RWPE2 (cell line): Measurements from ENCODE around the gene MOCS1.

Source experiments
- ATAC-seq: fragments of 200-7000 bp; cut with Tn5 transposase; 3 replicates; pipeline ENCODE4 v1.9.1; 2021; ENCODE audit warnings: low read depth
- DNase-seq: peaks from one replicate; pipeline ENCODE4 v3.0.0-alpha.2; 2020; ENCODE audit warnings: low spot score
- H3K27ac ChIP-seq: fragments of 450-650 bp; 2 replicates; pipeline ENCODE4 v1.5.1; 2017; ENCODE audit warnings: mild to moderate bottlenecking; ENCODE audit not compliant: poor library complexity, severe bottlenecking
- H3K27me3 ChIP-seq: fragments of 250-450 bp; sonication (Bioruptor Pico); 2 replicates; pipeline ENCODE4 v1.5.1; 2021; ENCODE audit warnings: mild to moderate bottlenecking, moderate library complexity; ENCODE audit not compliant: insufficient read depth, poor library complexity, severe bottlenecking
- H3K36me3 ChIP-seq: fragments of 250-450 bp; sonication (Bioruptor Pico); 2 replicates; pipeline ENCODE4 v1.5.1; 2020; ENCODE audit warnings: low read depth, mild to moderate bottlenecking, moderate library complexity
- H3K4me1 ChIP-seq: fragments of 250-450 bp; sonication (Bioruptor Pico); 2 replicates; pipeline ENCODE4 v1.5.1; 2021; ENCODE audit warnings: mild to moderate bottlenecking, moderate library complexity; ENCODE audit not compliant: insufficient read depth, poor library complexity, severe bottlenecking
- H3K4me3 ChIP-seq: fragments of 250-450 bp; sonication (Bioruptor Pico); 2 replicates; pipeline ENCODE4 v1.5.1; 2021; ENCODE audit warnings: mild to moderate bottlenecking, moderate library complexity; ENCODE audit not compliant: severe bottlenecking
- H3K9me3 ChIP-seq: fragments of 250-450 bp; sonication (Bioruptor Pico); 2 replicates; pipeline ENCODE4 v1.5.1; 2021; ENCODE audit warnings: mild to moderate bottlenecking, moderate library complexity; ENCODE audit not compliant: severe bottlenecking
- TF ChIP-seq, protein P1 (sequence below): fragments of 450-650 bp; IDR thresholded peaks from one replicate; pipeline ENCODE4 v1.5.1; 2017; ENCODE audit warnings: mild to moderate bottlenecking, moderate library complexity; ENCODE audit not compliant: poor library complexity, severe bottlenecking

MOCS1 gene

DNA sequence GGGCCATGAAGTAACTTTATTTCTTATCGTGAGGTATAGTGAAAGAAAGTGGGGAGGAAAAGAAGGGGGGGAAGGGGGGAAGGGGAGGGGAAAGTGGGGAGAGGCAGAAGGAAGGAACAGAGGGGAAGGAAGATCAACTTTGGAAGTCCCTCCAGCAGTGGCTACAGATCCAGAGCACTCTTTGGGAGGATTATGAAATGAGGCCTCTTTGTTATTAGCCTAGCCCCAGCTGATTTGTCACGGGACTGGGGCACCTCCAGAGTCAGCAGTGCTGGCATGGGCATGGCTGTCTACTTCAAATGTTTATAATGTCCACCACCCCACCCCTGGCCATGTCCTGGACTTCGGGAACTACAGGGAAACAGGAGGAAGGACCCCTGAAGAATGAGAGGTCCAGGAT is 7.6 kb downstream of the MOCS1 start:
- peak overlapping the region; percentile 48 for H3K27ac ChIP-seq
- H3K4me1 ChIP-seq, result peaks cover 18% of the 10 kb centered on the region
- H3K27me3 ChIP-seq, result no peaks in the 10 kb centered on the region
- peak; percentile 39; the same call in 2 of the 3 replicates for ATAC-seq
- DNase-seq, result no peak
- H3K9me3 ChIP-seq, result peaks cover 2% of the 10 kb centered on the region
- TF ChIP-seq, protein P1, sequence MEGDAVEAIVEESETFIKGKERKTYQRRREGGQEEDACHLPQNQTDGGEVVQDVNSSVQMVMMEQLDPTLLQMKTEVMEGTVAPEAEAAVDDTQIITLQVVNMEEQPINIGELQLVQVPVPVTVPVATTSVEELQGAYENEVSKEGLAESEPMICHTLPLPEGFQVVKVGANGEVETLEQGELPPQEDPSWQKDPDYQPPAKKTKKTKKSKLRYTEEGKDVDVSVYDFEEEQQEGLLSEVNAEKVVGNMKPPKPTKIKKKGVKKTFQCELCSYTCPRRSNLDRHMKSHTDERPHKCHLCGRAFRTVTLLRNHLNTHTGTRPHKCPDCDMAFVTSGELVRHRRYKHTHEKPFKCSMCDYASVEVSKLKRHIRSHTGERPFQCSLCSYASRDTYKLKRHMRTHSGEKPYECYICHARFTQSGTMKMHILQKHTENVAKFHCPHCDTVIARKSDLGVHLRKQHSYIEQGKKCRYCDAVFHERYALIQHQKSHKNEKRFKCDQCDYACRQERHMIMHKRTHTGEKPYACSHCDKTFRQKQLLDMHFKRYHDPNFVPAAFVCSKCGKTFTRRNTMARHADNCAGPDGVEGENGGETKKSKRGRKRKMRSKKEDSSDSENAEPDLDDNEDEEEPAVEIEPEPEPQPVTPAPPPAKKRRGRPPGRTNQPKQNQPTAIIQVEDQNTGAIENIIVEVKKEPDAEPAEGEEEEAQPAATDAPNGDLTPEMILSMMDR, result no peak
- H3K4me3 ChIP-seq, result no peak overlapping the region
- no peaks in the 10 kb centered on the region for H3K36me3 ChIP-seq

DNA sequence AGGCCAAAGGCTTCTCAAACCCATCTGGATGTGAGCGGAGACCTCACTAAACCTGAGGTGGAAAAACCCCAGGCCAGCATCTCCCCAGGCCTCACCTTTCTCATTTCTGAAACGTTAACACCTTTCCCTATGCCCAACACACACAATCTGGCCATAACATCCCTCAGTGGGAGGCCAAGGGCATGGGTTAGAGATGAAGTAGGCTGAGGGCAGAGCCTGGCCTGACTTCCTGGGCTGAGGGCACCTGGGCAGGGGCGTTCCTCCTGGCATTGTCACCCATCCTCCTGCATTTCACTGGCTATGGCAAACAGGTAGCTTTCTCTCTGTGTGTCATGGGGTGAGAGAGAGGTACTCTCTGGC is 8.4 kb downstream of the MOCS1 start:
- TF ChIP-seq, protein P1, result no peak
- Histone ChIP-seq H3K27ac (no peak overlapping the region), H3K4me1 (peaks cover 18% of the 10 kb centered on the region), H3K9me3 (peaks cover 2% of the 10 kb centered on the region), H3K27me3 (no peaks in the 10 kb centered on the region), H3K4me3 (no peak overlapping the region), H3K36me3 (no peaks in the 10 kb centered on the region)
- ATAC-seq (no peak), DNase-seq (no peak)

DNA sequence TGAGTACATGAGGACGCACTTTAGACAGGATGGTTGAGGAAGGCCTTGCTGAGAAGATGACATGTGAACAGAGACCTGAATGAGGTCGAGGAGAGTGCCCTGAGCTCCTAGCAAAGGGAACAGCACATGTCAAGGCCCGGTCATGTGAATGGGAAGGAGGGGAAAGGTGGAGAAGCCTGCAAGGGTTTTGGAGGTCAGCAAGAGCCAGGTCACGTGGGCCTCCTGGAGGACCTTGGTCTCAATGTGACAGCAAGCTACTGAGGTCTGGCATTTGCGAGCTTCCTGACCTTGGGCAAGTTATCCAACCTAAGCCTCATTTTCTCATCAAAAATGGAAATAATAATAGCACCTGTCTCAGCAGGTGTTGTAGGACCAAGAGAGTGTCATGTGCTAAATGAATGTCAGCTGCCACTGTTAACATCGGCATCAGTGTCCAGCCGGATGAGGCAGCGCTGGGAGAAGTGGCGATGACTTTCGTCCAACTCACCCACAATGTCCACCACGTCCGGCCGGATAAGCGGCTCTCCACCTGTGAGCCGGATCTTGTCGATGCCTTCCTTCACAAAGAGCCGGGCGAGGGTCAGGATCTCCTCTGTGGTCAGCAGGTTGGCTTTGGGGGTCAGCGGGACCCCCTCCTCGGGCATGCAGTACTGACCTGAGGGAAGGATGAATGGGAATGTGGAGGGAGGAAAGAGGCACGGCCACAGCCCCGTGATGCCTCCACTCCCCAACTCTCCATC is 8.9 kb downstream of the MOCS1 start:
- ATAC-seq, result no peak
- no peak overlapping the region for H3K4me3 ChIP-seq
- H3K27ac ChIP-seq, result no peak overlapping the region
- no peaks in the 10 kb centered on the region for H3K36me3 ChIP-seq
- no peaks in the 10 kb centered on the region for H3K27me3 ChIP-seq
- H3K9me3 ChIP-seq, result peaks cover 2% of the 10 kb centered on the region
- DNase-seq, result no peak
- H3K4me1 ChIP-seq, result peaks cover 16% of the 10 kb centered on the region
- TF ChIP-seq, protein P1, result no peak

DNA sequence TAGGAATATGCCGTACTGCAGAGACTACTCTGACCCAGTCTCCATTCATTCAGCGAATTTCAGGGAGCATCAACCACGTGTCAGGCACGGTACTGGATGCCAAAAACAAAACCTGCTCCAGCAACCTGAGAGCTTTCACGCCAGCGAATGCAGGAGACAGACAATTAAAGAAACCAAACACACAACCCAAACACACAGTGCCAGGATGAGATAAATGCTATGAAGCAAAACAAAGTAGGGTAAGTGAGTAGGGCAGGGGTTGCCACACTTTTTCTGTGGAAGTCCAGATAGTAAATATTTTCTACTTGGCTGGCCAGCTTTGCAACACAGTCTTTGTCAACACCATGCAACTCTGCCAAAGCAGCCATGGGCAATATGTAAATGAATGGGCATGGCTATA is 10.0 kb downstream of the MOCS1 start:
- Histone ChIP-seq H3K27ac (no peak overlapping the region), H3K36me3 (no peaks in the 10 kb centered on the region), H3K4me1 (peaks cover 10% of the 10 kb centered on the region), H3K4me3 (no peak overlapping the region), H3K27me3 (no peaks in the 10 kb centered on the region), H3K9me3 (peaks cover 2% of the 10 kb centered on the region)
- TF ChIP-seq, protein P1, result no peak
- DNase-seq, result no peak
- no peak for ATAC-seq

DNA sequence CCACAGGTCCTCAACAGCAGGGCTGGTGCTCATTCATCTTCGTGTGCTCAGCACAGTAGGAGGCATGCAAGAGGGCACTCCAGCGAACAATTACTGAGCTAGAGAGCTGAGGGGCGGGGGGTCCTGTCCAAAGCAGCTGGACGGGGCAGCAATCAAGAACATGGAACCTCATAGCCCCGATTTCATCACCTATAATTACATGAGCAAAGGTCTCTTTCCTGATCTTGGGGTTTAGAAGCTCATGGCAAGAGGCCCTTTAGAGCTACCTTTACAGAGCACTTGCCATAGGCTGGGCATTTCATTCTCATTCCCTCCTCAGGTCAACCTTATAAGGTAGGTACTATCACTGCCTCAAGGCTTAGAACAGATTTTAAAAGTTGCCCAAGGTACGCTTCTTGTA is 10.4 kb downstream of the MOCS1 start:
- H3K9me3 ChIP-seq, result peaks cover 2% of the 10 kb centered on the region
- H3K4me1 ChIP-seq, result peaks cover 10% of the 10 kb centered on the region
- ATAC-seq (no peak), DNase-seq (no peak)
- H3K27ac ChIP-seq, result no peak overlapping the region
- H3K27me3 ChIP-seq, result no peaks in the 10 kb centered on the region
- no peaks in the 10 kb centered on the region for H3K36me3 ChIP-seq
- TF ChIP-seq, protein P1, result no peak
- H3K4me3 ChIP-seq, result no peak overlapping the region
